ENCODE data around the gene AGBL4. TPM values are rescaled to one million over a fixed set of nuclear protein-coding genes. Genes with fewer than 3 reads are reported as not detected.

The AGBL4 gene
- polyA plus RNA-seq, 1 experiment: not detected

- TF ChIP-seq CTCF (IDR thresholded peaks at IDR 0.05; ENCODE audit: low read depth, low read length): no peak
- no peak overlapping the region for H3K27ac ChIP-seq (ENCODE audit: low read depth, low read length)
- no peak for DNase-seq (ENCODE audit: low read depth, low spot score)
- no peak overlapping the region for H3K4me3 ChIP-seq (ENCODE audit: low read depth, low read length)
- H3K9me3 ChIP-seq (ENCODE audit: control insufficient read depth, insufficient read depth, low read length): no peaks in the 10 kb centered on the region; the same call in 1 of the 2 replicates
- H3K27me3 ChIP-seq (ENCODE audit: control insufficient read depth, insufficient read depth, low read length): no peaks in the 10 kb centered on the region
- POLR2A ChIA-PET: no interaction called here
- CTCF ChIA-PET: no interaction called here
Observed at GRCh38 chr1:48978413-48978812, 1045.3 kb downstream of the AGBL4 start.

GRCh38 chr1:48977273-48977672 is 1046.5 kb downstream of the AGBL4 start:
- TF ChIP-seq CTCF (IDR thresholded peaks at IDR 0.05; ENCODE audit: low read depth, low read length): no peak
- CTCF ChIA-PET: no interaction called here
- DNase-seq (ENCODE audit: low read depth, low spot score): no peak
- Histone ChIP-seq H3K4me3 (ENCODE audit: low read depth, low read length) (no peak overlapping the region), H3K27me3 (ENCODE audit: control insufficient read depth, insufficient read depth, low read length) (no peaks in the 10 kb centered on the region), H3K9me3 (ENCODE audit: control insufficient read depth, insufficient read depth, low read length) (no peaks in the 10 kb centered on the region; the same call in 1 of the 2 replicates), H3K27ac (ENCODE audit: low read depth, low read length) (no peak overlapping the region)
- POLR2A ChIA-PET: no interaction called here

GRCh38 chr1:48969971-48970370 is 1053.8 kb downstream of the AGBL4 start:
- H3K27ac ChIP-seq (ENCODE audit: low read depth, low read length): no peak overlapping the region
- DNase-seq (ENCODE audit: low read depth, low spot score): no peak
- no peaks in the 10 kb centered on the region; the same call in 1 of the 2 replicates for H3K9me3 ChIP-seq (ENCODE audit: control insufficient read depth, insufficient read depth, low read length)
- H3K4me3 ChIP-seq (ENCODE audit: low read depth, low read length): no peak overlapping the region
- TF ChIP-seq CTCF (IDR thresholded peaks at IDR 0.05; ENCODE audit: low read depth, low read length): no peak
- ChIA-PET CTCF (no interaction called here), POLR2A (no interaction called here)
- H3K27me3 ChIP-seq (ENCODE audit: control insufficient read depth, insufficient read depth, low read length): no peaks in the 10 kb centered on the region

- Histone ChIP-seq H3K27me3 (ENCODE audit: control insufficient read depth, insufficient read depth, low read length) (no peaks in the 10 kb centered on the region), H3K27ac (ENCODE audit: low read depth, low read length) (no peak overlapping the region), H3K9me3 (ENCODE audit: control insufficient read depth, insufficient read depth, low read length) (no peaks in the 10 kb centered on the region), H3K4me3 (ENCODE audit: low read depth, low read length) (no peak overlapping the region)
- POLR2A ChIA-PET: no interaction called here
- CTCF ChIA-PET: no interaction called here
- DNase-seq (ENCODE audit: low read depth, low spot score): no peak
- no peak for TF ChIP-seq CTCF (IDR thresholded peaks at IDR 0.05; ENCODE audit: low read depth, low read length)
Observed at GRCh38 chr1:48967318-48967717, 1056.4 kb downstream of the AGBL4 start.

GRCh38 chr1:48966583-48966982 is 1057.2 kb downstream of the AGBL4 start:
- TF ChIP-seq CTCF (IDR thresholded peaks at IDR 0.05; ENCODE audit: low read depth, low read length): no peak
- no peak for DNase-seq (ENCODE audit: low read depth, low spot score)
- Histone ChIP-seq H3K4me3 (ENCODE audit: low read depth, low read length) (no peak overlapping the region), H3K27ac (ENCODE audit: low read depth, low read length) (no peak overlapping the region), H3K9me3 (ENCODE audit: control insufficient read depth, insufficient read depth, low read length) (no peaks in the 10 kb centered on the region), H3K27me3 (ENCODE audit: control insufficient read depth, insufficient read depth, low read length) (no peaks in the 10 kb centered on the region)
- CTCF ChIA-PET: no interaction called here
- POLR2A ChIA-PET: no interaction called here

Measured in AG04450 (cell line).